DMS53 (cell line): ENCODE data around the gene PPFIA2.
A peak's percentile ranks its signal among the peaks of the same experiment; 100 is the strongest.

Experiments used
- DNase-seq: peaks from one replicate; lab custom pipeline; 2025; lab: John Stamatoyannopoulos, UW

The PPFIA2 gene

GRCh38 chr12:81759190-81760051 lies at the start of gene PPFIA2:
PPFIA2 (minus strand) TSS chr12:81759350.
- DNase-seq: peak; percentile 80

GRCh38 chr12:81800298-81801148 lies 41.4 kb upstream of the PPFIA2 start:
- no peak for DNase-seq

- no peak for DNase-seq
Observed at GRCh38 chr12:81798294-81798693, 39.1 kb upstream of the PPFIA2 start.

GRCh38 chr12:81797100-81797499 lies 38.0 kb upstream of the PPFIA2 start:
- peak; percentile 77 for DNase-seq

- DNase-seq: no peak
Observed at GRCh38 chr12:81792666-81793065, 33.5 kb upstream of the PPFIA2 start.

- DNase-seq: peak; percentile 29
Observed at GRCh38 chr12:81779216-81779615, 20.1 kb upstream of the PPFIA2 start.

GRCh38 chr12:81778719-81779118 lies 19.6 kb upstream of the PPFIA2 start:
- no peak for DNase-seq

- DNase-seq: peak; percentile 80
Observed at GRCh38 chr12:81758421-81759189, 545 bp downstream of the PPFIA2 start.

- no peak for DNase-seq
Observed at GRCh38 chr12:81757731-81758365, 1.3 kb downstream of the PPFIA2 start.

- no peak for DNase-seq
Observed at GRCh38 chr12:81729781-81730180, 29.4 kb downstream of the PPFIA2 start.

- DNase-seq: no peak
Observed at GRCh38 chr12:81727391-81727790, 31.8 kb downstream of the PPFIA2 start.

GRCh38 chr12:81726634-81727033 lies 32.5 kb downstream of the PPFIA2 start:
- no peak for DNase-seq

- DNase-seq: no peak
Observed at GRCh38 chr12:81723361-81723760, 35.8 kb downstream of the PPFIA2 start.

GRCh38 chr12:81722004-81722403 lies 37.1 kb downstream of the PPFIA2 start:
- no peak for DNase-seq

- DNase-seq: no peak
Observed at GRCh38 chr12:81718616-81719015, 40.5 kb downstream of the PPFIA2 start.

GRCh38 chr12:81712536-81712935 lies 46.6 kb downstream of the PPFIA2 start:
- peak; percentile 81 for DNase-seq

GRCh38 chr12:81705586-81705985 lies 53.6 kb downstream of the PPFIA2 start:
- no peak for DNase-seq

- DNase-seq: no peak
Observed at GRCh38 chr12:81699551-81699950, 59.6 kb downstream of the PPFIA2 start.

GRCh38 chr12:81692008-81692407 lies 67.1 kb downstream of the PPFIA2 start:
- DNase-seq: peak; percentile 58

- DNase-seq: no peak
Observed at GRCh38 chr12:81683881-81684280, 75.3 kb downstream of the PPFIA2 start.

GRCh38 chr12:81679614-81680013 lies 79.5 kb downstream of the PPFIA2 start:
- no peak for DNase-seq

- no peak for DNase-seq
Observed at GRCh38 chr12:81670759-81671158, 88.4 kb downstream of the PPFIA2 start.
